Measurements from ENCODE around the gene FGF19.

Gene FGF19

GRCh38 chr11:69664901-69665300 lies 38.9 kb downstream of the FGF19 start:
- H3K4me3 ChIP-seq (ENCODE audit: low read depth, low read length), result no peak overlapping the region
- TF ChIP-seq CTCF (IDR thresholded peaks at IDR 0.05; ENCODE audit: low read depth, low read length, missing control alignments), result no peak
- H3K36me3 ChIP-seq (replicated peaks), result peaks cover 10% of the 10 kb centered on the region
- H3K27ac ChIP-seq, result no peak overlapping the region
- DNase-seq, result no peak
- in situ Hi-C loops (cut with HindIII; ENCODE audit: low pct_ligation_motif_present, low sequenced_read_pairs), result loop anchor here (25.0 kb wide), 1 partner anchor 553 kb away; no protein-coding TSS in a partner anchor
- H3K27me3 ChIP-seq (replicated peaks), result no peaks in the 10 kb centered on the region

GRCh38 chr11:69664103-69664775 lies 39.6 kb downstream of the FGF19 start:
- no peak for TF ChIP-seq CTCF (IDR thresholded peaks at IDR 0.05; ENCODE audit: low read depth, low read length, missing control alignments)
- in situ Hi-C loops (cut with HindIII; ENCODE audit: low pct_ligation_motif_present, low sequenced_read_pairs), result loop anchor here (25.0 kb wide), 1 partner anchor 552 kb away; no protein-coding TSS in a partner anchor
- Histone ChIP-seq H3K36me3 (replicated peaks) (peaks cover 7% of the 10 kb centered on the region), H3K27me3 (replicated peaks) (no peaks in the 10 kb centered on the region), H3K4me3 (ENCODE audit: low read depth, low read length) (no peak overlapping the region), H3K27ac (no peak overlapping the region)
- DNase-seq, result no peak

GRCh38 chr11:69663326-69663725 lies 40.5 kb downstream of the FGF19 start:
- TF ChIP-seq CTCF (IDR thresholded peaks at IDR 0.05; ENCODE audit: low read depth, low read length, missing control alignments), result no peak
- DNase-seq, result no peak
- H3K27me3 ChIP-seq (replicated peaks), result no peaks in the 10 kb centered on the region
- no peak overlapping the region for H3K27ac ChIP-seq
- H3K36me3 ChIP-seq (replicated peaks), result peaks cover 5% of the 10 kb centered on the region
- no peak overlapping the region for H3K4me3 ChIP-seq (ENCODE audit: low read depth, low read length)
- in situ Hi-C loops (cut with HindIII; ENCODE audit: low pct_ligation_motif_present, low sequenced_read_pairs), result loop anchor here (25.0 kb wide), 1 partner anchor 551 kb away; no protein-coding TSS in a partner anchor

GRCh38 chr11:69662806-69663205 lies 41.0 kb downstream of the FGF19 start:
- no peak for DNase-seq
- in situ Hi-C loops (cut with HindIII; ENCODE audit: low pct_ligation_motif_present, low sequenced_read_pairs), result loop anchor here (25.0 kb wide), 1 partner anchor 551 kb away; no protein-coding TSS in a partner anchor
- TF ChIP-seq CTCF (IDR thresholded peaks at IDR 0.05; ENCODE audit: low read depth, low read length, missing control alignments), result no peak
- Histone ChIP-seq H3K27me3 (replicated peaks) (no peaks in the 10 kb centered on the region), H3K36me3 (replicated peaks) (peaks cover 5% of the 10 kb centered on the region), H3K27ac (no peak overlapping the region), H3K4me3 (ENCODE audit: low read depth, low read length) (no peak overlapping the region)

GRCh38 chr11:69662021-69662698 lies 41.7 kb downstream of the FGF19 start:
- peaks cover 5% of the 10 kb centered on the region for H3K36me3 ChIP-seq (replicated peaks)
- DNase-seq, result no peak
- in situ Hi-C loops (cut with HindIII; ENCODE audit: low pct_ligation_motif_present, low sequenced_read_pairs), result loop anchor here (25.0 kb wide), 1 partner anchor 550 kb away; no protein-coding TSS in a partner anchor
- peak; percentile 60 for TF ChIP-seq CTCF (IDR thresholded peaks at IDR 0.05; ENCODE audit: low read depth, low read length, missing control alignments)
- H3K27me3 ChIP-seq (replicated peaks), result no peaks in the 10 kb centered on the region
- no peak overlapping the region for H3K27ac ChIP-seq
- no peak overlapping the region for H3K4me3 ChIP-seq (ENCODE audit: low read depth, low read length)

Measured in brain microvascular endothelial cell (primary cell).